ENCODE measurements around the gene LRRC61.
"Not testable (repeated sequence)": the region's sequence is repeated elsewhere in the genome, so short reads cannot be mapped to it uniquely, and the experiment has no call there.

The LRRC61 gene

DNA sequence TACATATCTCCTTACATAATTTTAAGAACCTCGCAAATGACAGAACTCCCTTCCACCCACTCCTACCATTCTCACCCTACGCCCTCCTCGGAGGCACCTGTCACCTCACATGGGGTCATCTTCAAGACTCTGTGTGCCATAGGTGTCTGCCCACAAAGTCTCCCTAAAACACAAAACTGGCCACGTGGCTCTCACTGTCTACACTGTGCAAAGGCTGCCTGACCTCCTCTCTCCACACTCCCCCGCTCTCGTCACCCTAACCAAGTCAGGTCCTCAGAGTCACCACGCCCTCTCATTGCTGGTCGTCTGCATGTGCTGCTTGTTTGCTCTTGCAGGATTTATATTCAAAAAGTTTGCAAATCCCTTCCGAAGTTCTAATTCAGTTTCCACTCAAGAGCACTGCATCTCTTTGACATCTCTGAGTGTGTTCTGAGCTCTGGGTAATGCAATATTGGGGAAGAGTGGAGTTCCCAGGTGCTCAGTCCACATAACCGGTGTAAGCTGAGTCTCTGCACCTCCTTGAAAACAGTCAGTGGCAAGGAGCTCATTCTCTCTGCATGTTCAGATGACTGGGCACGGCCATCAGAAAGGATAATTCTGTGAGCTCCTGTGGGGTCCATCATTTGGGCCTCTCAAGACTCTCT is 17.8 kb upstream of the LRRC61 start:
- not testable (repeated sequence) for FAIRE-seq; DNase-seq (ENCODE audit: insufficient read length, low spot score)

DNA sequence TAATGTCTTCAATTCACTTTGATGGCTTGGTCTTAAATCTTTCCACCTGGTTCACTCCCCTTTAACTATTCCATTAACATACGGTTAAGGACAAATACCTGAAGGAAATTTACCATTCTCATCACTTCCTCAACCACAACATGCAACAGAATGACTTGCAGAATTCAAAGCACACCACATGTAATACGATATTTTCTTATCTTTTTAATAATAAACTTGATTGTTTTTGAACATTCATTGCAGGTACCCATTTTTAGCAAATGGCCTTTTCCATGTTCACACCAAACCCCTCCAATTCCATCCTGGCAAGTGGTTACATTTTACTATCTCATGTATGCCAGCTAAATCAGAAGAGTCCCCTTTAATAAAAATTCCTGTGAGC is 17.3 kb upstream of the LRRC61 start:
- DNase-seq (ENCODE audit: insufficient read length, low spot score); FAIRE-seq: not testable (repeated sequence)

DNA sequence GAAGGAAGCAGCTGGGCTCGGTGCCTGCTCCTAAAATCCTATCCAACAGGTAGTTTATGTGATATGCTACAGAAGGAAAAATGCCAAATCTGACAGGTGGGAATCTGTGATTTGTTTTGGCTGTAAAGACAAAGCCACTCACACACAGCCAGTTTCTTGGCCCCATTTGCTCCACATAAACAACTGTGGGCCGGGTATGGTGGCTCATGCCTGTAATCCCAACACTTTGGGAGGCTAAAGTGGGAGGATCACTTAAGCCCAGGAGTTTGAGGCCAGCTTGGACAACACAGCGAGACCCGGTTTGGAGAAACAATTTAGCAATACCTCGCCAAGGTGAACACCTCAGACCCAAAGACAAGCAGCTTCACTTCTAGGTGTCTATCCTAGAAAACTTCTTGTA is 16.8 kb upstream of the LRRC61 start:
- FAIRE-seq; DNase-seq (ENCODE audit: insufficient read length, low spot score): not testable (repeated sequence)

DNA sequence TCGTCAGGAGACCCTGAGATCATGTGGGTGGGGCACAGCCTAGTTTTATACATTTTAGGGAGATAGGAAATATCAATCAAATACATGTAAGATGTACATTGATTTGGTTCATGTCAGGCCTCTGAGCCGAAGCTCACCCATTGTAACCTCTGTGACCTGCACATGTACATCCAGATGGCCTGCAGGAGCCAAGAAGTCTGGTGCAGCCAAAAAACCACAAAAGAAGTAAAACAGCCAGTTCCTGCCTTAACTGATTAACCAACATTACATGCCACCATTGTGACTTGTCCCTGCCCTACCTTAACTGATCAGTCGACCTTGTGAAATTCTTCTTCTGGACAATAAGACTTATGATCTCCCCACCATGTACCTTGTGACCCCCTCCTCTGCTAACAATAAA is 16.0 kb upstream of the LRRC61 start:
- no peak for FAIRE-seq
- no peak for DNase-seq (ENCODE audit: insufficient read length, low spot score)
- TF ChIP-seq POLR2A (IDR thresholded peaks at IDR 0.05; ENCODE audit: low read depth, low read length) (no peak), POU2F2 (IDR thresholded peaks at IDR 0.05; ENCODE audit: low read depth, low read length) (no peak), SPI1 (IDR thresholded peaks at IDR 0.05; ENCODE audit: low read depth, low read length) (no peak), TAF1 (IDR thresholded peaks at IDR 0.05; ENCODE audit: low read depth, low read length) (no peak), POLR2AphosphoS5 (IDR thresholded peaks at IDR 0.05; ENCODE audit: low read depth, low read length) (no peak), PAX5 (IDR thresholded peaks at IDR 0.05; ENCODE audit: insufficient read depth, low read length, severe bottlenecking) (no peak)

DNA sequence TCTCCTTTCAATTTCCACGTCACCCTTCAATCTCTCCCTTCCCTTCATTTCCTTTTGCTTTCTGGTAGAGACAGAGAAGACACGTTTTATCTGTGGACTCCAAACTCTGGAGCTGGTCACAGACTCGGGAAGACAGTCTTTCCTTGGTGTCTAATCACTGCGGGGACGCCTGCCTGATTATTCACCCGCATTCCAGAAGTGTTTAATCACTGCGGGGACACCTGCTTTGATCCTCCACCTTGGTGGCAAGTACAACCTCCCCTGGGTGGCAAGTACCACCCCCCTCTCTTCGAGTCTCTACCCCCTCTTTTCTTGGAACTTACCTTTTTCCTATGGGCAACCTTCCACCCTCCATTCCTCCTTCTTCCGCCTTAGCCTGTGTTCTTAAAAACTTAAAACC is 15.3 kb upstream of the LRRC61 start:
- TF ChIP-seq POLR2AphosphoS5 (IDR thresholded peaks at IDR 0.05; ENCODE audit: low read depth, low read length) (no peak), PAX5 (IDR thresholded peaks at IDR 0.05; ENCODE audit: insufficient read depth, low read length, severe bottlenecking) (no peak), TAF1 (IDR thresholded peaks at IDR 0.05; ENCODE audit: low read depth, low read length) (no peak), POLR2A (IDR thresholded peaks at IDR 0.05; ENCODE audit: low read depth, low read length) (no peak), SPI1 (IDR thresholded peaks at IDR 0.05; ENCODE audit: low read depth, low read length) (no peak), POU2F2 (IDR thresholded peaks at IDR 0.05; ENCODE audit: low read depth, low read length) (no peak)
- DNase-seq (ENCODE audit: insufficient read length, low spot score): no peak
- FAIRE-seq: no peak

DNA sequence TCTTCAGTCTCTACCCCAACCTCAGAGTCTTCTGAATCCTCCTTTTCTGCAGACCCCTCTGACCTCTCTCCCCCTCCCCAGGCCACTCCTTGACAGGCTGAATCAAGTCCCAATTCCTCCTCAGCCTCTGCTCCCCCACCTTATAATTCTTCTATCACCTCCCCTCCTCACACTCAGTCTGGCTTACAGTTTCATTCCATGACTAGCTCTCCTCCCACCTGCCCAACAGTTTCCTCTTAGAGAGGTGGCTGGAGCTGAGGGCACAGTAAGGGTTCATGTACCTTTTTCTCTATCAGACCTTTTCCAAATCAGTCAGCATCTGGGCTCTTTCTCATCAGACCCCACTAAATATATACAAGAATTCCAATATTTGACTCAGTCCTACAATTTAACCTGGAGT is 14.6 kb upstream of the LRRC61 start:
- TF ChIP-seq POLR2A (IDR thresholded peaks at IDR 0.05; ENCODE audit: low read depth, low read length) (no peak), SPI1 (IDR thresholded peaks at IDR 0.05; ENCODE audit: low read depth, low read length) (no peak), TAF1 (IDR thresholded peaks at IDR 0.05; ENCODE audit: low read depth, low read length) (no peak), POU2F2 (IDR thresholded peaks at IDR 0.05; ENCODE audit: low read depth, low read length) (no peak), POLR2AphosphoS5 (IDR thresholded peaks at IDR 0.05; ENCODE audit: low read depth, low read length) (no peak), PAX5 (IDR thresholded peaks at IDR 0.05; ENCODE audit: insufficient read depth, low read length, severe bottlenecking) (no peak)
- no peak for FAIRE-seq
- no peak for DNase-seq (ENCODE audit: insufficient read length, low spot score)

DNA sequence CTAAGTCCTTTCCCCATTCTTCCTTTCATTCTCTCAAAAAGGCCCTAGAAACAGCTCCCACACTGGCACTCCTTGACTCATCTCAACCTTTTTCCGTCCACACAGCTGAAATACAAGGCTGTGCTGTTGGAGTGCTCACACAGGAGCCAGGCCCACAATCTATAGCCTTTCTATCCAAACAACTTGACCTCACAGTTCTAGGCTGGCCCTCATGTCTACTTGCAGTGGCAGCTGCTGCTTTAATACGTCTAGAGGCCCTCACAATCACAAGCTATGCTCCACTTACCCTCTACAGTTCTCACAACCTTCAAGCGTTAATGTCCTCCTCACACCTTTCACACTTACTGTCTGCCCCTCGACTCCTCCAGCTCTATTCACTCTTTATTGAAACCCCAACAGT is 12.0 kb upstream of the LRRC61 start:
- no peak for DNase-seq (ENCODE audit: insufficient read length, low spot score)
- no peak for FAIRE-seq
- TF ChIP-seq TAF1 (IDR thresholded peaks at IDR 0.05; ENCODE audit: low read depth, low read length): no peak
- TF ChIP-seq POLR2AphosphoS5 (IDR thresholded peaks at IDR 0.05; ENCODE audit: low read depth, low read length): no peak
- TF ChIP-seq PAX5 (IDR thresholded peaks at IDR 0.05; ENCODE audit: insufficient read depth, low read length, severe bottlenecking): no peak
- no peak for TF ChIP-seq SPI1 (IDR thresholded peaks at IDR 0.05; ENCODE audit: low read depth, low read length)
- no peak for TF ChIP-seq POU2F2 (IDR thresholded peaks at IDR 0.05; ENCODE audit: low read depth, low read length)
- TF ChIP-seq POLR2A (IDR thresholded peaks at IDR 0.05; ENCODE audit: low read depth, low read length): no peak

DNA sequence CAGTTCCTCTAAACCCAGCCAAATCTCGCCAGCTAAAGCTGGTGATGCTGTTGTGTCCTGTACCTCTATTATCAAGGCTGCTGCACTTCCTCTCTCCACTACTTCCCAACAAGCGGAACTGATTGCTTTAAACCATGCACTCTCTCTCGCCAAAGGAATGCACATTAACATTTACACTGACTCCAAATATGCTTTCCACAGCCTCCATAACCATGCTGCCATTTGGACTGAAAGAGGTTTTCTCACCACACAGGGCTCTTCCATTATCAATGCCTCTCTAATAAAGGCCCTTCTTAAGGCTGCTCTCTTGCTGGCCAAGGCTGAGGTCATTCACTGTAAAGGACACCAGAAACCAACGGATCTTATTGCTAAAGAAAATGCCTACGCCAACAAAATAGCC is 11.4 kb upstream of the LRRC61 start:
- no peak for TF ChIP-seq POLR2A (IDR thresholded peaks at IDR 0.05; ENCODE audit: low read depth, low read length)
- no peak for TF ChIP-seq TAF1 (IDR thresholded peaks at IDR 0.05; ENCODE audit: low read depth, low read length)
- TF ChIP-seq SPI1 (IDR thresholded peaks at IDR 0.05; ENCODE audit: low read depth, low read length): no peak
- TF ChIP-seq POU2F2 (IDR thresholded peaks at IDR 0.05; ENCODE audit: low read depth, low read length): no peak
- no peak for TF ChIP-seq POLR2AphosphoS5 (IDR thresholded peaks at IDR 0.05; ENCODE audit: low read depth, low read length)
- TF ChIP-seq PAX5 (IDR thresholded peaks at IDR 0.05; ENCODE audit: insufficient read depth, low read length, severe bottlenecking): no peak
- no peak for FAIRE-seq
- DNase-seq (ENCODE audit: insufficient read length, low spot score): no peak

DNA sequence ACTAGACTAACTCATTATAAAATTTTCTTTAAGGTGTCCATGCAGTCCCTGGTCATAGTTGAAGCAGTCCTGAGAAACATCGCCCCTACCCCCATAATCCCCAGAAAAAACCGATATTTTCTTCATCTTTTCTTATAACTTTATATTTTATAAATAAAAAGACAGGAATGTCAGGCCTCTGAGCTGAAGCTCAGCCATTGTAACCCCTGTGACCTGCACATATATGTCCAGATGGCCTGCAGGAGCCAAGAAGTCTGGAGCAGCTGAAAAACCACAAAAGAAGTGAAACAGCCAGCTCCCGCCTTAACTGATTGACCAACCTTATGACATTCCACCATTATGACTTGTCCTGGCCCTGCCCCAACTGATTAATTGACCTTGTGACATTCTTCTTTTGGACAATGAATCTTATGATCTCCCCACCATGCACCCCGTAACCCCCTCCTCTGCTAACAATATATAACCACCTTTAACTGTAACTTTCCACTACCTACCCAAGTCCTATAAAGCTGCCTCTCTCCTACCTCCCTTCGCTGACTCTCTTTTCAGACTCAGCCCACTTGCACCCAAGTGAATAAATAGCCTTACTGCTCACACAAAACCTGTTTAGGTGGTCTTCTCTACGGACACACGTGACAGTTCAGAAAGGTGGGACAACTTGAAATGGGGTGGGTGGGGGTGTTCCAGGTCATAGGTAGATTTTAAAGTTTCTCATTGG is 10.3 kb upstream of the LRRC61 start:
- not testable (repeated sequence) for FAIRE-seq

DNA sequence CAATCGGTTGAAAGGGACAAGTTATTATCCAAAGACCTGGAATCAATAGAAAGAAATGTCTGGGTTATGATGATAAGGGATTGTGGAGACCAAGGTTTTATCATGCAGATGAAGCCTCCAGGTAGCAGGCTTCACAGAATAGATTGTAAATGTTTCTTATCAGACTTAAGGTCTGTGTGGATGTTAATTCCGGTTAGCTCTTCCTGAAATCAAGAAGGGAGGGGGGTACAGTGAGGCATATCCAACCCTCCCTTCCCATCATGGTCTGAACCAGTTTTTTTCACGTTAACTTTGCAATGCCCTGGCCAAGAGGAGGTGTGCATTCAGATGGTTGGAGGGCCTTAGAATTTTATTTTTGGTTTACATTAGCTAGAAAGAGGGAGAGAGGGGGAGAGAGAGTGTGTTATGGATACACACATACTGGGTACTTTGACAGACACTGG is 9.8 kb upstream of the LRRC61 start:
- DNase-seq (ENCODE audit: insufficient read length, low spot score) (no peak), FAIRE-seq (no peak)
- TF ChIP-seq TAF1 (IDR thresholded peaks at IDR 0.05; ENCODE audit: low read depth, low read length): no peak
- TF ChIP-seq SPI1 (IDR thresholded peaks at IDR 0.05; ENCODE audit: low read depth, low read length): no peak
- no peak for TF ChIP-seq PAX5 (IDR thresholded peaks at IDR 0.05; ENCODE audit: insufficient read depth, low read length, severe bottlenecking)
- no peak for TF ChIP-seq POLR2AphosphoS5 (IDR thresholded peaks at IDR 0.05; ENCODE audit: low read depth, low read length)
- TF ChIP-seq POU2F2 (IDR thresholded peaks at IDR 0.05; ENCODE audit: low read depth, low read length): no peak
- no peak for TF ChIP-seq POLR2A (IDR thresholded peaks at IDR 0.05; ENCODE audit: low read depth, low read length)

More for the DNA sequence above, 10.3 kb upstream of the LRRC61 start:
- DNase-seq (ENCODE audit: insufficient read length, low spot score): not testable (repeated sequence)

DNA sequence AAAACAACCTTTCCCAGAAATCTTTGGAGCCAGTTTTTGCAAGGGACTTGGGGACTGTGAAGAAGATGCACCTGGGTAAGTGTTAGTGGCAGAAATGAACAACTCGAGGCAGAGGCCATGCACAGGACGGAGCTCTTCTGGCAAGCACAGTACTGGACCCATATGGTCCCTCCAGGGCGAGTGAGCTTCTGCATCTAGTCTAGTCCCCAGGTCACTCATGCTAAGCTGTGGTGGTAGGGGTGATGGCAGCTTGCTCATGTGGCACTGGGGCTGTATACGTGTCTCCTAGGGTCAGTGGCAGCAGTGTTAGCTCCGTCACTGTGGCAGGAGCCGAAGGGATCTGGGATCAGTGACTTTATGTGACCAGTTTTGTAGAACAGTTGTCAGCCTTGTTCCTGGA is 9.3 kb upstream of the LRRC61 start:
- no peak for DNase-seq (ENCODE audit: insufficient read length, low spot score)
- no peak for TF ChIP-seq PAX5 (IDR thresholded peaks at IDR 0.05; ENCODE audit: insufficient read depth, low read length, severe bottlenecking)
- TF ChIP-seq SPI1 (IDR thresholded peaks at IDR 0.05; ENCODE audit: low read depth, low read length): no peak
- TF ChIP-seq POLR2A (IDR thresholded peaks at IDR 0.05; ENCODE audit: low read depth, low read length): no peak
- no peak for TF ChIP-seq TAF1 (IDR thresholded peaks at IDR 0.05; ENCODE audit: low read depth, low read length)
- no peak for TF ChIP-seq POU2F2 (IDR thresholded peaks at IDR 0.05; ENCODE audit: low read depth, low read length)
- TF ChIP-seq POLR2AphosphoS5 (IDR thresholded peaks at IDR 0.05; ENCODE audit: low read depth, low read length): no peak
- FAIRE-seq: peak; percentile 35
